BE2C (cell line): ENCODE data around the gene DGKI.
A peak's percentile ranks its signal among the peaks of the same experiment; 100 is the strongest.

Experiments
- DNase-seq: peaks from one replicate; pipeline ENCODE4 v3.0.0-alpha.2; 2020
- H3K27me3 ChIP-seq: fragments of 250-450 bp; sonication (Bioruptor Pico); 2 replicates; pipeline ENCODE4 v1.5.1; 2020; ENCODE audit warnings: mild to moderate bottlenecking
- H3K36me3 ChIP-seq: fragments of 250-450 bp; sonication (Bioruptor Pico); 2 replicates; pipeline ENCODE4 v1.5.1; 2020; ENCODE audit warnings: mild to moderate bottlenecking
- H3K4me1 ChIP-seq: fragments of 250-450 bp; sonication (Bioruptor Pico); 2 replicates; pipeline ENCODE4 v1.5.1; 2020
- H3K4me3 ChIP-seq: 2 replicates; pipeline ENCODE4 v1.5.1; 2011; ENCODE audit warnings: low read depth, low read length
- H3K9me3 ChIP-seq: fragments of 250-450 bp; sonication (Bioruptor Pico); 2 replicates; pipeline ENCODE4 v1.5.1; 2020
- TF ChIP-seq, protein P1 (sequence below): IDR thresholded peaks from 2 replicates; pipeline ENCODE4 v1.5.1; 2012; ENCODE audit warnings: mild to moderate bottlenecking, low read depth, low read length

Gene DGKI

DNA sequence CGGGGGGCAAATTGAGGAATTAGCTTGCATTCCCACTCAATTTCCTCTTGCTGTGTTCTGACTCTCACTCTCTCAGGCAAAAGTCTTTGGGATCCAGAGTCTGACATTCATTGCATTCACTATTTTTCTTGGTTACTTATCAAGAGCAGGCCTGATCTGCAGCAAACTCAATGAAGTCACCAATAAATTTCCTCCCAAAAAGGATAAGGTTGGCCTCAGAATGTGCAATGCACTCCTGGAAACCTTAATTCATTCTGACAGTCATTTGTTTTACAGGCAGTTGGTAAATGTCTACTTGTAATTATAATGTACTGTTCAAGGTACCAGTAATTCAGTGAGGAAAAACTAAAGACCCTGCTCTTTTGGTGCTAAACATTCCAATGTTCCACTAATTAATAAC lies 6.3 kb upstream of the DGKI start:
- H3K9me3 ChIP-seq, result no peaks in the 10 kb centered on the region
- H3K27me3 ChIP-seq, result no peaks in the 10 kb centered on the region; the same call in 1 of the 2 replicates
- TF ChIP-seq, protein P1, sequence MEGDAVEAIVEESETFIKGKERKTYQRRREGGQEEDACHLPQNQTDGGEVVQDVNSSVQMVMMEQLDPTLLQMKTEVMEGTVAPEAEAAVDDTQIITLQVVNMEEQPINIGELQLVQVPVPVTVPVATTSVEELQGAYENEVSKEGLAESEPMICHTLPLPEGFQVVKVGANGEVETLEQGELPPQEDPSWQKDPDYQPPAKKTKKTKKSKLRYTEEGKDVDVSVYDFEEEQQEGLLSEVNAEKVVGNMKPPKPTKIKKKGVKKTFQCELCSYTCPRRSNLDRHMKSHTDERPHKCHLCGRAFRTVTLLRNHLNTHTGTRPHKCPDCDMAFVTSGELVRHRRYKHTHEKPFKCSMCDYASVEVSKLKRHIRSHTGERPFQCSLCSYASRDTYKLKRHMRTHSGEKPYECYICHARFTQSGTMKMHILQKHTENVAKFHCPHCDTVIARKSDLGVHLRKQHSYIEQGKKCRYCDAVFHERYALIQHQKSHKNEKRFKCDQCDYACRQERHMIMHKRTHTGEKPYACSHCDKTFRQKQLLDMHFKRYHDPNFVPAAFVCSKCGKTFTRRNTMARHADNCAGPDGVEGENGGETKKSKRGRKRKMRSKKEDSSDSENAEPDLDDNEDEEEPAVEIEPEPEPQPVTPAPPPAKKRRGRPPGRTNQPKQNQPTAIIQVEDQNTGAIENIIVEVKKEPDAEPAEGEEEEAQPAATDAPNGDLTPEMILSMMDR, result no peak
- no peaks in the 10 kb centered on the region for H3K4me1 ChIP-seq
- H3K4me3 ChIP-seq, result no peak overlapping the region
- no peaks in the 10 kb centered on the region for H3K36me3 ChIP-seq
- DNase-seq, result no peak

DNA sequence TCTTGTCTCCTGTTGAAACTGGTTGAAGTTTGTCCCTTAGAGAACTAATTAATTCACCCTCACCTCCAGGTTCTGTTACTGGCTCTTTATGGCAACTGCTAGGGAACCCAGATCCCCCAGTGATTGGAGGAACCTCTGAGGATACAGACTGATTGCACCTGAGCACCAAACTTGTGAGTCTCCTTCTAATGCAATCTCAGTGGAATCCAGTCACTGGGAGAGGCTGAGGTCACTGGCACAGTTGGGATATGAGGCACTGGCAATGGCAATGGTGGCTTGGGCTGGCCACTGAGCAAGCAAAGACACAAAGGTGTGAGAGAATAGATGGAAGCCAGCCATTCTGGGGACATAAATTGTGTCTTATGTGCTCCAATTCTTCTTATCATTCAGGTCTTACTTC lies 5.3 kb upstream of the DGKI start:
- no peak overlapping the region for H3K4me3 ChIP-seq
- H3K36me3 ChIP-seq, result no peaks in the 10 kb centered on the region
- no peaks in the 10 kb centered on the region for H3K4me1 ChIP-seq
- no peaks in the 10 kb centered on the region for H3K9me3 ChIP-seq
- H3K27me3 ChIP-seq, result peaks cover 9% of the 10 kb centered on the region
- TF ChIP-seq, protein P1, result no peak
- DNase-seq, result no peak

DNA sequence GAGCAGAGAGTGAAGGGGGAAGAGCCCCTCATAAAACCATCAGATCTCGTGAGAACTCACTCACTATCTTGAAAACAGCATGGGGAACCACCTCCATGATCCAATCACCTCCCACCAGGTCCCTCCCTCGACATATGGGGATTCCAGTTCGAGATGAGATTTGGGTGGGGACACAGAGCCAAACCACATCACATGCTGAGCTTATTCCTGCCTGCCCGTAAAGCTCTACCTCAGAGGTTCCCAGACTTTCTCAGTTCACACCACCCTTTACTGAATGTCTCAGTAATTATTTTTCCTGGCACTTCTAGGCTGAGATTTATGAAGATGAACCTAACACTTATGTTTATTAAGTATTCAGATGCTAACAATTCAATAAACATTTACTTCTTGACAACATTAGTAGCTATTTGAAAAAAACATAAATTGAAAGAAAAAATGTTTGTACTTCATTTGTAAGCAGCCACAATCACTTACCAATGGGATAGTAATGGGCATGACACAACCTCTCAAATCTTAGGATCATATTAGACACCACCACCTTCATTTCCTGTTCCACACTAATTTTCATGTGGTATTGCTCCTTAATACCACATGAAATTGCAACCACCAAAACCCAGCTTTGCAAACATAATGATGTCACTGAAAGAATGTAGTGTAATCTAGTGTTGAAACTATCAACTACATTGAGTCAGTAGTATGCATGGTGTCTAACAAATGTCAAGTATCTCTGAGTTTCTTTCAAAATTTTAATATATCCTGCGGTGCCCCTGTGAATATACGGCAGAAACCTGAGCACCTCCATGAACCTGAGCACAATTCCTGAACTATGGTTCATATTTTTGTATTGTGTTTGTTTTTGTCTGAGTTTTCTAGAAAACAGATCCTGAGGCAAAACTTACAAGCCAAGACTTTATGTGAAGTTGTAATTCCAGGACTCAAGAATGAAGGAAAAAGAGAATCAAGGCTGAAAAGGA lies 4.5 kb upstream of the DGKI start:
- Histone ChIP-seq H3K27me3 (peaks cover 18% of the 10 kb centered on the region), H3K9me3 (no peaks in the 10 kb centered on the region), H3K36me3 (no peaks in the 10 kb centered on the region), H3K4me3 (no peak overlapping the region), H3K4me1 (no peaks in the 10 kb centered on the region)
- no peak for DNase-seq
- TF ChIP-seq, protein P1, result no peak

DNA sequence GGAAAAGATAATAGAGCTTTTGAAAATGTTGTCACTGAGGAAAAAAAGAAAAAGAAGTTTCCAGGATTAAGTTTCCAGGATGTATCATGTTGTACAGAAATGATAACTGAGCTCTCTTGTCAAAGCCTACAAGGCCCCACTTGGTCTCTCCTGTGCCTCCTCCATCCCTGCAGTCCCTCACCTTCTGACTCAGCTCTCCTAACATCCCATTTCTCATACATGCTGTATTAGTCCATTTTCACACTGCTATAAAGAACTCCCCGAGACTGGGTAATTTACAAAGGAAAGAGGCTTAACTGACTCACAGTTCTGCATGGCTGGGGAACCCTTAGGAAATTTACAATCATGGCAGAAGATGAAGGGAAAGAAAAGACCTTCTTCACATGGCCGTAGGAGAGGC lies 3.8 kb upstream of the DGKI start:
- DNase-seq, result no peak
- Histone ChIP-seq H3K36me3 (no peaks in the 10 kb centered on the region), H3K4me3 (no peak overlapping the region), H3K27me3 (peaks cover 24% of the 10 kb centered on the region), H3K9me3 (no peaks in the 10 kb centered on the region), H3K4me1 (no peaks in the 10 kb centered on the region)
- TF ChIP-seq, protein P1, result no peak

DNA sequence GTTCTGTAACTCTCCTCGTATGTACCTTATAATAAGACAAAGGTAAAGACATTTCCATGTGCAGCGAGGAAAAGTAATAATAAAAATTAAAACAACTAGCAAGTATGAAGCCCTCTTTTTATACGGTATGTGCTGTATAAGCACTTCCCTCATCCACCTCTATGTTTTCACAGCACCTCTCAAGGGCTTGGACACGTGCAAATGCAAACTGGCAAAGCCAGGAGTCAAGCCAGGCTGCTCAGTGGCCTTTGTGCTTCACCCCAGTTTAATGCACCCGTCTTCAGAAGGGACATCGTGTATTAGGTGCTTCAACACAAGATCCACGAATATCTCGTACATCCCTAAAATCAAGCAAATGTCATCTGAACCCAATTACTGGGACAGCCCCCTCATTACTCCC lies 1.3 kb upstream of the DGKI start:
- no peaks in the 10 kb centered on the region for H3K36me3 ChIP-seq
- H3K27me3 ChIP-seq, result peaks cover 27% of the 10 kb centered on the region
- H3K9me3 ChIP-seq, result no peaks in the 10 kb centered on the region
- H3K4me1 ChIP-seq, result no peaks in the 10 kb centered on the region
- no peak for DNase-seq
- no peak overlapping the region for H3K4me3 ChIP-seq
- TF ChIP-seq, protein P1, result no peak

DNA sequence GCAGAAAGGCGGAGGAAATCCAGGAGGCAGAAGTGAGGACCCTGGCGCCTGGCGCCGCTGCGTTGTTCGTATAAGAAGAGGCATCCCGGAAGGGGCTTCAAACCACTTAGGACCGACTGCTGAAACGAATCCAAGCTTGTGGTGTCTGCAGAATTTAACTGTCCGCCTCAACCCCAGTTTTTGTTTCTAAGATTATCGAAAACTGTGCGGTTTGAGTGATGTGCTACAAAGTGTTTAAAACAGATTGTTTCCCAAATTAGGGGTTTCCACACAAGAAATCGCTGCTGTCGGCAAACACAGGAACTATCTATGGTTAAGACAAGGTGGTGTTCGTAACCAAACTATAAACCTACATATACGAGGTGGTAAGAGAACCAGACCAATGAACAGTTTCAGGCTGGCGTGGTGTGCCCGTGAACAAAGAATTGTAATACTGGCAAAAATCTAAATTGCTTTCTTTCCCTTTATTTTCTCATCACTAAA lies 835 bp upstream of the DGKI start:
- Histone ChIP-seq H3K9me3 (no peaks in the 10 kb centered on the region), H3K27me3 (peaks cover 27% of the 10 kb centered on the region), H3K4me3 (peak overlapping the region; percentile 59), H3K36me3 (no peaks in the 10 kb centered on the region), H3K4me1 (no peaks in the 10 kb centered on the region)
- TF ChIP-seq, protein P1, result no peak
- DNase-seq, result peak; percentile 21
